GM12892 (cell line): ENCODE results near the gene SUCO.
A peak's percentile ranks its signal among the peaks of the same experiment; 100 is the strongest.

Source experiments
- DNase-seq: peaks from one replicate; pipeline ENCODE4 v3.0.0; 2011; ENCODE audit not compliant: insufficient read length
- FAIRE-seq: peaks from 2 replicates; lab custom pipeline; 2011; peaks lifted over from hg19 to GRCh38; lab: Jason Lieb, UNC
- POLR2A ChIP-seq: IDR thresholded peaks from 2 replicates; pipeline ENCODE4 v1.6.1; 2011; ENCODE audit warnings: low read depth, low read length, control low read depth
- POLR2AphosphoS5 ChIP-seq: IDR thresholded peaks from 2 replicates; pipeline ENCODE4 v1.6.1; 2011; ENCODE audit warnings: low read depth, low read length, control low read depth
- TAF1 ChIP-seq: IDR thresholded peaks from 2 replicates; pipeline ENCODE4 v1.6.1; 2011; ENCODE audit warnings: low read depth, mild to moderate bottlenecking, control low read depth, low read length, borderline replicate concordance

The SUCO gene

DNA sequence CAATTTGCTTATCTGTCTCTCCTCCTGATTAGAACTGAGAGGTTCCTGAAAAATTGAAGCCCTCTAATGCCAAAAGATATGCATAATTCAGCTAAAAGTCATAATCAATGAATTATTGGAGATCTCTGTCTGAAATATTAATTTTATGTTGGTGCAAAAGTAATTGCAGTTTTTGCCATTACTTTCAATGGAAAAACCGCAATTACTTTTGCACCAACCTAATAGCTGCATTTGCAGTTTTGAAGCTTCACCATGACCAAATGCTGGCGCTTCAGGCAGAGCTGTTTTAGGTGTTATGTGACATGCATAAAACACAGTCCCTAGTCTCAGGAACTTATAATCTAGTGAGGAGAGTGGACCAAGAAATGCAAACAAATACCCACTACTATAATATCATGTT lies 96.2 kb downstream of the SUCO start:
- DNase-seq (no peak), FAIRE-seq (no peak)
- TF ChIP-seq POLR2AphosphoS5 = no peak
- TF ChIP-seq POLR2A = no peak
- TF ChIP-seq TAF1 = no peak

DNA sequence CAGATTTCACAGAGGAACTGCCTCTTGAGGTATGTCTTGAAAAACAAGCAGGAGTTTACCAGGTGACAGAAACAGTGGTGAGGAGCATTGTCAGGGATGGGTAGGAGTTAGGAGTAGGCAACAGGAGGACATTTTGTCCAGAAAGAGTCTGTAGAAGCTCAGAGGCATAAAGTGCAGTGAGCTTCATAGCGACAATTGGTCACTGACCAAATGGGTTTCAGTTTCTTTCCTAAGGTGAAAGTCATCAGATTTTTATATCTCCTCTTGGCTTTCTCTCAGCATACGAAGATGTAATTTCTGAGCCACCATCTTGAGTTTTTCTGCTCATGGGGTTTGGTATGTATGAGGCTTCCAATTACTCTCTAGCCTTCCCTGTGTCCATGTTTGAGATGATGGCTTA lies 96.7 kb downstream of the SUCO start:
- TF ChIP-seq POLR2AphosphoS5 = no peak
- TF ChIP-seq TAF1 = no peak
- TF ChIP-seq POLR2A = no peak
- DNase-seq (no peak), FAIRE-seq (peak; percentile 42)

DNA sequence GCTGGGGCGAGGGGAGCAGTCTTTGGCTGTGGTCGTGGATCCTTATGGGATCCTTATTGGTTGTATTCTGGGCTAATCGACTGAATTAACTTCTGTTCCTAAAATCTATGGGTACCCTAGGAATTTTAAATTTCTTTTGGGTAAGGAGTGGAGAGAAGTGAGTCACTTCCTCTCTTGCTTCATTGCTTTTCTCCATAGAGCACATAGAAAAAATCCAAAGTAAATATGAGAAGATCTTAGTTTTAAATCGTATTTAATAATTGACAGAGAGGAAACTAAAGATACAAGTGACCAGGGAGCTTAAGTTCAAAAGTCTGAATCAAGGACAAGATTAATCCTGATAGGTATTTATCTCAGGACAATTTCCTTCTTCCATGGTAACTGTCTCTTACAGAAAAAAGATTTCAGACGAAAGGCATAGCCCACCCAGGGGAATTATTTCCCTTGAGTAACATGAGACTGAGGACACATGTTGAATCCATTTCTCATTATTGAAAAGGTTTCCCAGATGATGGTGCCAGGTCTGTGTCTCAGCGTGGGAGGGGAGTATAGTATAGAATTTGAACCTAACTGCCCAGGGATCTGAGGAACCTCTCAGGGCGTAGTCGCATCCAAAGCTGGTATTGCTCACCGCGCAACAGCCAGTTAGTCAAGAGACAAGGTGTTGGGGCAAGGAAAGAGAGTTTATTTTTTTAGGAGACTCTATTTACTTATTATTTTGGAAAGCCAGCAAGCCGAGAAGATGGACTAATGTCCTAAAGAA lies 97.3 kb downstream of the SUCO start:
- no peak for DNase-seq
- no peak for FAIRE-seq

DNA sequence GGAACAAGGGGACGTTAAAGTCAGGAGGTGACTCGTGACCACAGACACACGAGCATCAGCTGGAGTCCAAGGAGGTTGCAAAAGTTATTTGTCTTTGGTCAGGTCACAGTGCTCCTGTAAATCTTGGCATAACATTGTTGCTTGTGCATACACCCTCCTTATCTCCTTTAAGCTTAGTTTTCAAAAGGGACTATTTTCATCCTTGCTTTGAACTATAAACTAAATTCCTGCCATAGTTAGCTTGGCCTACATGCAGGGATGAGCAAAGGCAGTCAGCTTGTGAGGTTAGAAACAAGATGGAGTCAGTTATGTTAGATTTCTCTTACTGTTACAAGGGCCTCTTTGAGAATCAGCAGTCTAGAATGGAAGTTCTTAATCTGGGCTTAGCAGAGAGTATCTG lies 97.9 kb downstream of the SUCO start:
- DNase-seq (no peak), FAIRE-seq (no peak)
- TF ChIP-seq POLR2A = no peak
- TF ChIP-seq POLR2AphosphoS5 = no peak
- no peak for TF ChIP-seq TAF1

More for the DNA sequence above, 97.3 kb downstream of the SUCO start:
- no peak for TF ChIP-seq TAF1
- TF ChIP-seq POLR2AphosphoS5 = no peak
- TF ChIP-seq POLR2A = no peak

DNA sequence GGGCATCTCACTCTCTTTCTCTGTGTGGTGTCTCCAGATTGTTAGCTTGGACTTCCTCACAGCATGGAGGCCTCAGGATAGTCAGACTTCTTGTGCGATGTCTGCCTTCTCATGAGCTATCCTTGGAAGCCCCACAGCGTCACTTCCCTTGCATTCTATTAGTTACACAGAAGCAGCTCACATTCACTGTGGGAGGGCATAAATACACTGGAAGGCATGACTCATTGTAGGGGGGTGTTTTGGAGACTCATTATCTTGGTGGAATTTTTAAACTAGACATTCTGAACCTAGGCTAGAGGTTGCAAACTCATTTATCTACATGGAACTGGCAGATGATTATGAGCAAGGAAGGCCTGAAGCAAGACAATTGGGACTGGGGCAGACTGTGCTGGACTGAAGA lies 104.6 kb downstream of the SUCO start:
- DNase-seq = no peak
- no peak for TF ChIP-seq POLR2AphosphoS5
- no peak for TF ChIP-seq POLR2A
- no peak for TF ChIP-seq TAF1
- no peak for FAIRE-seq

DNA sequence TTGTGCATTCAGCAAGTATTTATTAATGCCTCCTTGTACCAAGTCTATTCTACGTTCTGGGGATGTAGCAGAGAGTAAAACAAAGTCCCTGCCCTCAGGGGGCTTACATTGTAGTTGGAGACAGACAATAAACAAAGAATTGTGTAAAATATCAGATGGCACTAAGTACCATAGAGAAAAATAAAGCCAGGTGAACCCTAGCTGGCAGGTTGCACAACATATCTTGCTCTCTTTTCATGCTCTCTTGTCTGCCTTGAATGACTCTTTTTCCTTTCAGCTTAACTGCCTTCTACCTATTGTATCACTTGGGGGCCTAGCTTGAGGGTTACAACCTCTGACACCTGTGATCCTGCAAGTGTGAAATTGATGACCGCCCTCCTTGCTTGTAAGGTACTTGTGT lies 105.3 kb downstream of the SUCO start:
- FAIRE-seq (no peak), DNase-seq (no peak)
- TF ChIP-seq POLR2A (no peak), TAF1 (no peak), POLR2AphosphoS5 (no peak)

DNA sequence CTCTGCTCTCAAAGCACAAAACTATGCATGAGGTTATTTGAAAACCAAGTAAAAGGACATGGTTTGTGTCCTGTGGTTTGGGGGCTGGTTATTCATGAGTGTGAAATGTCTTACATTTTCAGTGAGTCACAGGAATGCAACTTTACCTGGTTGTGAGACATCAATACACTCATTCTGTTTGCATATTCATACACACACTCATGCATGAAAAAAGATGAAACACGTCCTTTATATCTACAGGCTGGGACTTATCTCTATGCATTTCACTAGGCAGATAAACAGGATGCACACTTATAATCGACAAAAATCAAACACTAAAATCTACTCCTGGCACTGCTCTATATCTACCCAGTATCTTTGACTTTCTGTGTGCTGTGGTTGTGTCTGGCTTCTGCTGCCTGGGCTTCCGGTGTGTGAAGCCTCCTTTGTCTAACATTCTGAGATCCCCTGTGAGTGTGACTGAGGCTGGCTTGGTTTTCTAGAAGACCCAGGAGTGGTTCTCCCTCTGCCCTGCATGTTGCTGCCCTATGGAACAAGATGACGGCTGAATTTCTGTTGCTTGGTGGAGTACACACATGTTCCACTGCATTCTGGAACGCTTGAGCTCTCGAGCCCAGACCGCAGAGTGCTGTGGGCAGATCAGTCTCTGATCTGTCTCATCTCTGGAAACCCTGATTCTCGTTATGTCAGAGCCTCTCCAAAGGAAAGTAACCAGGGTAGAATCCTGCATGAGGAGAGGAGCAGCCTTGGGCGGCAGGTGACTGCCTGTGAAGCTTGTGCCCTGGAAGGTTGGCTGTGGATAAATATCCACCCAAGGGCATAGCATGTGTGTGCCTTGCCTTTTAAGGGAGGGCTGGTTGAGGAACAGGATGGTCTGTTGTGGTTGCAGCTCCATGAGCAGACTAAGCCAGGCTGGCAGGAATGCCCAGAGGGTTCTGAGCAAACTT lies 106.2 kb downstream of the SUCO start:
- no peak for TF ChIP-seq POLR2AphosphoS5
- no peak for TF ChIP-seq POLR2A
- TF ChIP-seq TAF1 = no peak
- peak; percentile 9 for FAIRE-seq
- DNase-seq = no peak

DNA sequence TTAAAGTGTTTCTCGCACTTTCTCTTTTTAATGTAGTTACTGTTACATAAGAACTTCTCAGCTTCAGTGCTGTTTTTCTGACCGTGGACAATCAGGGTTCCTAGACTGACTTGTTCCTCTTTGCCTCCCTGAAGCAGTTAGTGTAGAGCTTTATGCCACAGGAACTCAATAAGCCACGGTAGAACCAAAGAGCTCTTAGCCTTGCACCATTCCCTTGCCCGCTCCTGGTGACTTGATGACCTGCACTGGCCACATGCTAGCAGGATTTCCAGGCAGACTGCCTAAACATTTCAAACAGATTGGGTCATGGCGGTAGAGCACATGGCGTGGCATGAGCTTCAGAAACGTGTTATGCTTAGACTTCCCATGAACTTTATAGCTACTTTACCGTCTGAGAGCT lies 107.2 kb downstream of the SUCO start:
- FAIRE-seq = no peak
- TF ChIP-seq POLR2AphosphoS5 = no peak
- TF ChIP-seq TAF1 = no peak
- TF ChIP-seq POLR2A = no peak

DNA sequence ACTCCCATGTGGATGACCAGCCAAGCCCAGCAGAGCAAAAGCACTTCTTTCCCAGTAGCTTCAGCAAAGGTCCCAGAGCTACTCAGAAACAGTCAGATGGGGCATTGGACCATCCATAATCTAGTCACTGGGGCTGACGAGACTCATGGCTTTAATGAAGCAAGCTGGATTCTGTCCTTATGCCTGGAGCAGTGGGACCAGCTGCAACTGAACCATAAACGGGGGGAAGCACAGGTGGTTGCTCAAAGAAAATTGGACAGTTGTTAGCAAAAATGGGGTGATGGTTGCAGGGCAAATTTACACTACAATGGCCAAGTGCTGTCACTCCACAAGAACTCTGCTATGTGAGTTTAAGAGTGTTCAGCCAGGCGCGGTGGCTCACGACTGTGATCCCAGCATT lies 108.5 kb downstream of the SUCO start:
- FAIRE-seq = no peak
- DNase-seq = no peak
- no peak for TF ChIP-seq POLR2AphosphoS5
- TF ChIP-seq POLR2A = no peak
- no peak for TF ChIP-seq TAF1

More for the DNA sequence above, 107.2 kb downstream of the SUCO start:
- no peak for DNase-seq

DNA sequence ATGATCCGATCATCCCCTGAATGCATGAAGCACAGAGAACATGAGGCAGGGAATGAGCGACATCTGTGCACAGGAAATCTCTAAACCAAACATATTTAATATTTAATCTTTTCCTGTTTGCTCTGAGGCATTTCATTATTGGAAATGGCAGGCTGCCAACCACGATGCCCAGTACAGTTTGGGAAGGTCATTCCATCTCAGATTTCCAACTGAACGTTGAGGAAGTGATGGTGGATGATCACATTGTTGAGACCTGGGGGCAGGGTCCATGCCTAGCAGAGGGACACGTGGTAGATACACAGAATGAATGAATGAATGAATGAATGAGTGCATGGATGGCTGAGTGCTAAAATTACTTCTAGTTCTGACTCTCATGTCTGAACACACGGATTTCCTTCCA lies 110.0 kb downstream of the SUCO start:
- TF ChIP-seq POLR2AphosphoS5 (no peak), POLR2A (no peak), TAF1 (no peak)
- DNase-seq (no peak), FAIRE-seq (no peak)

DNA sequence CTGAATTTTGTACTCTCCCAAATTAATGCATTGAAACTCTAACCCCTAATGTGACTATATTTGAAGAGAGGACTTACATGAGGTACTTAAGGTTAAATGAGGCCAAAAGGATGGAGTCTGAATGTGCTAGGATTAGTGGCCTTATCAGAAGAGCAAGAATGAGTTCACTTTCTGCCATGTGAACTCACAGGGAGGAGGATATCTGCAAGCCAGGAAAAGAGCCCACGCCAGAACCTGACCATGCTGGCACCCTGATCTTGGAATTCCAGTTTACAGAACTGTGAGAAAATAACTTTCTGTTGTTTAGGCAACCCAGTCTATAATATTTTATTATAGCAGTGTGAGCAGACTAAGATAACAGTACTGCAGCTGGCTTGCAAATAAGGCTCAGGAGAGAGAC lies 113.7 kb downstream of the SUCO start:
- no peak for DNase-seq
- FAIRE-seq = no peak
- TF ChIP-seq POLR2A (no peak), TAF1 (no peak)
